ENCODE measurements around the gene ALDH7A1.

- TF ChIP-seq HMGA2 (CRISPR knock-in tag; IDR thresholded peaks at IDR 0.05) (no peak), SP1 (CRISPR knock-in tag; conservative IDR thresholded peaks at IDR 0.05) (no peak), MAX (CRISPR knock-in tag; IDR thresholded peaks at IDR 0.05) (no peak), NFE2L1 (CRISPR knock-in tag; IDR thresholded peaks at IDR 0.05) (no peak), CTCF (IDR thresholded peaks at IDR 0.05) (no peak)
These were observed 4.5 kb upstream of the ALDH7A1 start for GRCh38 chr5:126599499-126599898.

Data from WTC11 (cell line).